ENCODE data around the gene ZRANB3.

DNA sequence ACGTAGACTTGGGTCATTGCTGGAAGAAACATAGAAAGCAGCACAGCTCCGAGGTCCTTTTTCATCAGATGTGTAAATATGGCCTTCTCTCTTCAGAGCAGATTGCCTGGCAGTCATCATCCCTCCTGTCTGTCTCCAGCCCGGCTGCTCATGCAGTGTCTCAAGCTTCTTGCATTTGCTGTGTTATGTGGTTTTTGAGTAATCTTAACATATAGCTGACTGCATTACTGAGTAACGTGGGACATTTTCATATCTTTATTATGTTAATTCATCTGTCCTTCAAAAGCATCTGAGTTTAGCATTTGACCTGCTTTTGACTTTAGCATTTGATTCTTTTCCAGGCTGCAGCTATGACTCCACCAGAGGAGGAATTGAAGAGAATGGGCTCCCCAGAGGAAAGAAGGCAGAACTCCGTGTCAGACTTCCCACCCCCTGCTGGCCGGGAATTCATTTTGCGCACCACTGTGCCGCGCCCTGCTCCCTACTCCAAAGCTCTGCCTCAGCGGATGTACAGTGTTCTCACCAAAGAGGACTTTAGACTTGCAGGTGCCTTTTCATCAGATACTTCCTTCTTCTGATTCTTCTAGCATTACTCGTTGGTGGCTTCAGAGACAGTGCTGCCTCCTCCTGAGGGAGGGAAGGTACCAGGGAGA lies 362.7 kb downstream of the ZRANB3 start:
- TF ChIP-seq EZH2phosphoT487 (IDR thresholded peaks at IDR 0.05; ENCODE audit: low read depth, severe bottlenecking, unreplicated experiment): no peak
- TF ChIP-seq, protein P1, sequence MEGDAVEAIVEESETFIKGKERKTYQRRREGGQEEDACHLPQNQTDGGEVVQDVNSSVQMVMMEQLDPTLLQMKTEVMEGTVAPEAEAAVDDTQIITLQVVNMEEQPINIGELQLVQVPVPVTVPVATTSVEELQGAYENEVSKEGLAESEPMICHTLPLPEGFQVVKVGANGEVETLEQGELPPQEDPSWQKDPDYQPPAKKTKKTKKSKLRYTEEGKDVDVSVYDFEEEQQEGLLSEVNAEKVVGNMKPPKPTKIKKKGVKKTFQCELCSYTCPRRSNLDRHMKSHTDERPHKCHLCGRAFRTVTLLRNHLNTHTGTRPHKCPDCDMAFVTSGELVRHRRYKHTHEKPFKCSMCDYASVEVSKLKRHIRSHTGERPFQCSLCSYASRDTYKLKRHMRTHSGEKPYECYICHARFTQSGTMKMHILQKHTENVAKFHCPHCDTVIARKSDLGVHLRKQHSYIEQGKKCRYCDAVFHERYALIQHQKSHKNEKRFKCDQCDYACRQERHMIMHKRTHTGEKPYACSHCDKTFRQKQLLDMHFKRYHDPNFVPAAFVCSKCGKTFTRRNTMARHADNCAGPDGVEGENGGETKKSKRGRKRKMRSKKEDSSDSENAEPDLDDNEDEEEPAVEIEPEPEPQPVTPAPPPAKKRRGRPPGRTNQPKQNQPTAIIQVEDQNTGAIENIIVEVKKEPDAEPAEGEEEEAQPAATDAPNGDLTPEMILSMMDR (IDR thresholded peaks at IDR 0.05; ENCODE audit: poor library complexity): no peak

Data from hepatocyte (in vitro differentiated cells).